Lung (tissue), 12 donors: ENCODE measurements around the gene LARGE1. TPM values are rescaled to one million over a fixed set of nuclear protein-coding genes. Genes with fewer than 3 reads are reported as not detected.
A peak's percentile ranks its signal among the peaks of the same experiment; 100 is the strongest.

Experiments used
- ATAC-seq: fragments of 200-7000 bp; cut with Tn5 transposase; one replicate; pipeline ENCODE4 v1.9.1; 2020; ENCODE audit warnings: moderate number of reproducible peaks; ENCODE audit not compliant: insufficient read depth, low FRiP score
- DNase-seq, 3 donors: peaks; one replicate each; pipeline ENCODE4 v3.0.0-alpha.2; 2013 to 2017
- H3K27ac ChIP-seq, 2 donors: one replicate each; pipeline ENCODE4 v1.5.1; 2013; ENCODE audit warnings: mild to moderate bottlenecking in 2 of 2, moderate library complexity in 2 of 2, control low read depth in 1 of 2, inconsistent platforms in 1 of 2, low read depth in 1 of 2, low read length in 1 of 2
- H3K27me3 ChIP-seq, 3 donors: one replicate each; pipeline ENCODE4 v1.5.1; 2013; ENCODE audit warnings: low read length in 2 of 3; ENCODE audit not compliant: control insufficient read depth in 3 of 3, insufficient read depth in 3 of 3
- H3K36me3 ChIP-seq, 4 donors: one replicate each; pipeline ENCODE4 v1.5.1; 2013; ENCODE audit warnings: low read length in 4 of 4, mild to moderate bottlenecking in 1 of 4, moderate library complexity in 1 of 4; ENCODE audit not compliant: control insufficient read depth in 4 of 4, insufficient read depth in 4 of 4
- H3K4me1 ChIP-seq, 5 donors: one replicate each; pipeline ENCODE4 v1.5.1; 2013; ENCODE audit warnings: low read length in 5 of 5, mild to moderate bottlenecking in 2 of 5, moderate library complexity in 1 of 5; ENCODE audit not compliant: control insufficient read depth in 5 of 5, insufficient read depth in 5 of 5
- H3K4me3 ChIP-seq: one replicate; pipeline ENCODE4 v1.5.1; 2013; ENCODE audit warnings: mild to moderate bottlenecking, control low read depth, moderate library complexity
- H3K9ac ChIP-seq, 2 donors: one replicate each; pipeline ENCODE4 v1.5.1; 2013; ENCODE audit warnings: low read length in 2 of 2, control low read depth in 1 of 2; ENCODE audit not compliant: insufficient read depth in 1 of 2
- H3K9me3 ChIP-seq, 4 donors: one replicate each; pipeline ENCODE4 v1.5.1; 2013; ENCODE audit warnings: low read length in 3 of 4, mild to moderate bottlenecking in 1 of 4, moderate library complexity in 1 of 4; ENCODE audit not compliant: control insufficient read depth in 4 of 4, insufficient read depth in 3 of 4
- CTCF ChIP-seq: IDR thresholded peaks from 2 replicates; pipeline ENCODE4 v1.5.1; 2012; ENCODE audit warnings: mild to moderate bottlenecking; ENCODE audit errors: control extremely low read depth, extremely low read depth
- WGBS, 2 donors: extraction: QIAGEN DNeasy Blood & Tissue Kit; methylation state at CpG; one replicate each; pipeline ENCODE4 v1.1.7; 2013; 5-methylcytosine and 5-hydroxymethylcytosine counted together
- polyA plus RNA-seq, 2 donors: library from polyadenylated mRNA; stranded (reverse); fragments of 200-250 nt; gene quantifications; one replicate each; pipeline ENCODE4 v1.2.1, GENCODE V29; 2013
- total RNA-seq, 2 donors: library from RNA; depleted of rRNA in 1 of 2; stranded (reverse); fragments of >200 nt in 1 of 2; gene quantifications; one replicate each; pipeline ENCODE4 v1.2.1, GENCODE V29; 2014 to 2021
- donor health status: control.
- donor health status: control.
- donor health status: Bipolar disorder and iron deficiency.
- donor health status: healthy.
- donor health status: DM: yes; HTN: yes; CAD: no.

LARGE1 gene
- total and polyA plus RNA-seq, 4 donors: 2.9 to 41.1 (median 15.4) TPM

GRCh38 chr22:33666279-33666960 is 253.9 kb downstream of the LARGE1 start:
- TF ChIP-seq CTCF: no peak
- Histone ChIP-seq H3K4me3 (no peak overlapping the region), H3K36me3 (no peaks in the 10 kb centered on the region), H3K9ac (no peak overlapping the region), H3K27me3 (no peaks in the 10 kb centered on the region), H3K9me3 (no peaks in the 10 kb centered on the region), H3K4me1 (peaks cover 0 to 25% (median 0%) of the 10 kb centered on the region in 5 donors), H3K27ac (no peak overlapping the region)
- DNase-seq (no peak), ATAC-seq (no peak)
- 76 to 77% methylated on average over 4 of the region's 4 CpGs for WGBS, 2 donors

- H3K36me3 ChIP-seq: no peaks in the 10 kb centered on the region
- no peaks in the 10 kb centered on the region for H3K9me3 ChIP-seq
- H3K27ac ChIP-seq: peak overlapping the region; percentile 54 to 67
- no peak overlapping the region for H3K4me3 ChIP-seq
- H3K9ac ChIP-seq: no peak overlapping the region
- ATAC-seq (no peak), DNase-seq (peak in 2 of 3 donors; percentile 29 to 34)
- no peak for TF ChIP-seq CTCF
- H3K27me3 ChIP-seq: no peaks in the 10 kb centered on the region
- H3K4me1 ChIP-seq: peaks cover 0 to 16% (median 5%) of the 10 kb centered on the region in 5 donors
- 79 to 84% methylated on average over 2 of the region's 2 CpGs for WGBS, 2 donors
Measured at GRCh38 chr22:33659448-33659847, 260.8 kb downstream of the LARGE1 start.

GRCh38 chr22:33658775-33659174 is 261.5 kb downstream of the LARGE1 start:
- H3K36me3 ChIP-seq: no peaks in the 10 kb centered on the region
- H3K9ac ChIP-seq: no peak overlapping the region
- ATAC-seq: no peak
- WGBS, 2 donors: 40 to 45% methylated on average over 3 of the region's 3 CpGs
- TF ChIP-seq CTCF: no peak
- no peak overlapping the region for H3K4me3 ChIP-seq
- no peaks in the 10 kb centered on the region for H3K27me3 ChIP-seq
- H3K27ac ChIP-seq: no peak overlapping the region
- H3K9me3 ChIP-seq: no peaks in the 10 kb centered on the region
- H3K4me1 ChIP-seq: peaks cover 0 to 16% (median 5%) of the 10 kb centered on the region in 5 donors
- DNase-seq: peak; percentile 48 to 84 (median 72)
